ENCODE results near the gene TTLL10.

GRCh38 chr1:1232796-1233566 is 59.3 kb downstream of the TTLL10 start:
- no peak for TF ChIP-seq CTCF (IDR thresholded peaks at IDR 0.05; ENCODE audit: low read depth, low read length, missing input control)
- TF ChIP-seq FOXA1 (IDR thresholded peaks at IDR 0.05): no peak
- TF ChIP-seq, protein P1, sequence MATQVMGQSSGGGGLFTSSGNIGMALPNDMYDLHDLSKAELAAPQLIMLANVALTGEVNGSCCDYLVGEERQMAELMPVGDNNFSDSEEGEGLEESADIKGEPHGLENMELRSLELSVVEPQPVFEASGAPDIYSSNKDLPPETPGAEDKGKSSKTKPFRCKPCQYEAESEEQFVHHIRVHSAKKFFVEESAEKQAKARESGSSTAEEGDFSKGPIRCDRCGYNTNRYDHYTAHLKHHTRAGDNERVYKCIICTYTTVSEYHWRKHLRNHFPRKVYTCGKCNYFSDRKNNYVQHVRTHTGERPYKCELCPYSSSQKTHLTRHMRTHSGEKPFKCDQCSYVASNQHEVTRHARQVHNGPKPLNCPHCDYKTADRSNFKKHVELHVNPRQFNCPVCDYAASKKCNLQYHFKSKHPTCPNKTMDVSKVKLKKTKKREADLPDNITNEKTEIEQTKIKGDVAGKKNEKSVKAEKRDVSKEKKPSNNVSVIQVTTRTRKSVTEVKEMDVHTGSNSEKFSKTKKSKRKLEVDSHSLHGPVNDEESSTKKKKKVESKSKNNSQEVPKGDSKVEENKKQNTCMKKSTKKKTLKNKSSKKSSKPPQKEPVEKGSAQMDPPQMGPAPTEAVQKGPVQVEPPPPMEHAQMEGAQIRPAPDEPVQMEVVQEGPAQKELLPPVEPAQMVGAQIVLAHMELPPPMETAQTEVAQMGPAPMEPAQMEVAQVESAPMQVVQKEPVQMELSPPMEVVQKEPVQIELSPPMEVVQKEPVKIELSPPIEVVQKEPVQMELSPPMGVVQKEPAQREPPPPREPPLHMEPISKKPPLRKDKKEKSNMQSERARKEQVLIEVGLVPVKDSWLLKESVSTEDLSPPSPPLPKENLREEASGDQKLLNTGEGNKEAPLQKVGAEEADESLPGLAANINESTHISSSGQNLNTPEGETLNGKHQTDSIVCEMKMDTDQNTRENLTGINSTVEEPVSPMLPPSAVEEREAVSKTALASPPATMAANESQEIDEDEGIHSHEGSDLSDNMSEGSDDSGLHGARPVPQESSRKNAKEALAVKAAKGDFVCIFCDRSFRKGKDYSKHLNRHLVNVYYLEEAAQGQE (IDR thresholded peaks at IDR 0.05): no peak
- TF ChIP-seq ATF3 (IDR thresholded peaks at IDR 0.05): no peak
- no peak for TF ChIP-seq RXRA (IDR thresholded peaks at IDR 0.05)
- TF ChIP-seq RAD21 (IDR thresholded peaks at IDR 0.05): no peak
- TF ChIP-seq YY1 (IDR thresholded peaks at IDR 0.05): no peak
- no peak for TF ChIP-seq HNF4G (IDR thresholded peaks at IDR 0.05)
- TF ChIP-seq SP1 (IDR thresholded peaks at IDR 0.05): no peak
- no peak for TF ChIP-seq TAF1 (conservative IDR thresholded peaks at IDR 0.05)
- no peak for TF ChIP-seq JUND (IDR thresholded peaks at IDR 0.05)
- TF ChIP-seq, protein P2, sequence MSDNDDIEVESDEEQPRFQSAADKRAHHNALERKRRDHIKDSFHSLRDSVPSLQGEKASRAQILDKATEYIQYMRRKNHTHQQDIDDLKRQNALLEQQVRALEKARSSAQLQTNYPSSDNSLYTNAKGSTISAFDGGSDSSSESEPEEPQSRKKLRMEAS (IDR thresholded peaks at IDR 0.05): no peak
- no peak for TF ChIP-seq GABPA (IDR thresholded peaks at IDR 0.05 in 1 of 2, conservative IDR thresholded peaks at IDR 0.05 in 1 of 2)
- TF ChIP-seq ZBTB33 (IDR thresholded peaks at IDR 0.05): no peak

All from liver (tissue), 3 donors.